ENCODE measurements around the gene REN. TPM values are rescaled to one million over a fixed set of nuclear protein-coding genes. Genes with fewer than 3 reads are reported as not detected.

Gene REN
- total and polyA plus RNA-seq, 5 experiments from 2014 or later, result not detected

- DNase-seq, result no peak
- POLR2A ChIA-PET, result no interaction called here
- no peak overlapping the region for H3K27ac Mint-ChIP-seq
- no peaks in the 10 kb centered on the region for H3K9me3 Mint-ChIP-seq
- peaks cover 4 to 16% (median 16%) of the 10 kb centered on the region in 3 donors for H3K36me3 Mint-ChIP-seq
- H3K4me1 Mint-ChIP-seq, result no peaks in the 10 kb centered on the region
- no peaks in the 10 kb centered on the region for H3K27me3 Mint-ChIP-seq
- no peak overlapping the region for H3K4me3 Mint-ChIP-seq
- ATAC-seq, result no peak
Observed at GRCh38 chr1:204136814-204137213, 29.3 kb downstream of the REN start.

DNA sequence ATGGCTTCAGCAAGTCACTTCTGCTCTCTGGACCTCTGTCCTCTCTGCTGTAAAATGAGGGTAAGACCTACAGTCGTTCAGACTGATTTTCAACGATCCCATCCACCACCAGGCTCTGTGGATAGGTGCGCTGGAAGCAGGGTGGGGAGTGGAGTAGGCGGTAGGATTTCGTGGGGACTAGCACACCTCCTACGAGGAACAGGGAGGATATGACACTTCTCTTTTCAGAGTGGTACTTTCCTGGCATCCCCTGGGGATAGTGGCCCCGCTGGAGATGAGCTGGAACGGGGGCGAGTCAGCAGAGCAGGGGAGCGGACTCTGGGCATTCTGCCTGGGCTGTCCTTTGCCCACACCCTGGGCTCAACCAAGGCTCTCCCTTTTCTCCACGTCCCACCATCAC lies 32.0 kb downstream of the REN start:
- DNase-seq (no peak), ATAC-seq (no peak)
- peaks cover 0 to 5% (median 5%) of the 10 kb centered on the region in 3 donors for H3K36me3 Mint-ChIP-seq

DNA sequence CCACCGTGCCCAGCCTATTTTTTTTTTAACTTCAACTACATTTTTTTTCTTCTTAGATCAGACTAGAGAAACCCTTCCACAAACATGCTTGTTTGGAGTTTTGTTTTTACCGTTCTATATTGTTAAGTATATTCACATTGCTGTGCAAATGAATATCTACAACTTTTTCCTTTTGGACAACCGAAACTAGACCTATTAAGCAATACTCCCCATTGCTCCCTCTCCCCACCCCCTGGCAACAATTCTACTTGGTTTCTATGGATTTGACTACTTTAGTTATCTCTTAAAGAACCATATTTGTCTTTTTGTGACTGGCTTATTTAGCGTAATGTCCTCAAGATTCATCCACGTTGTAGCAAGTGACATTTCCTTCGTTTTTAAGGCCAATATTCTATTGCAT lies 33.4 kb downstream of the REN start:
- no peak overlapping the region for H3K4me3 Mint-ChIP-seq
- peaks cover 0 to 3% (median 0%) of the 10 kb centered on the region in 5 donors for H3K27me3 Mint-ChIP-seq
- ATAC-seq (no peak), DNase-seq (no peak)
- H3K9me3 Mint-ChIP-seq, result no peaks in the 10 kb centered on the region
- POLR2A ChIA-PET, result no interaction called here
- H3K36me3 Mint-ChIP-seq, result peaks cover 0 to 3% (median 2%) of the 10 kb centered on the region in 3 donors
- no peak overlapping the region for H3K27ac Mint-ChIP-seq
- H3K4me1 Mint-ChIP-seq, result peaks cover 2 to 11% (median 5%) of the 10 kb centered on the region in 4 donors

More for the DNA sequence above, 32.0 kb downstream of the REN start:
- peaks cover 0 to 4% (median 3%) of the 10 kb centered on the region in 4 donors for H3K4me1 Mint-ChIP-seq
- H3K9me3 Mint-ChIP-seq, result no peaks in the 10 kb centered on the region
- POLR2A ChIA-PET, result no interaction called here
- peaks cover 0 to 3% (median 0%) of the 10 kb centered on the region in 5 donors for H3K27me3 Mint-ChIP-seq
- no peak overlapping the region for H3K4me3 Mint-ChIP-seq
- no peak overlapping the region for H3K27ac Mint-ChIP-seq

DNA sequence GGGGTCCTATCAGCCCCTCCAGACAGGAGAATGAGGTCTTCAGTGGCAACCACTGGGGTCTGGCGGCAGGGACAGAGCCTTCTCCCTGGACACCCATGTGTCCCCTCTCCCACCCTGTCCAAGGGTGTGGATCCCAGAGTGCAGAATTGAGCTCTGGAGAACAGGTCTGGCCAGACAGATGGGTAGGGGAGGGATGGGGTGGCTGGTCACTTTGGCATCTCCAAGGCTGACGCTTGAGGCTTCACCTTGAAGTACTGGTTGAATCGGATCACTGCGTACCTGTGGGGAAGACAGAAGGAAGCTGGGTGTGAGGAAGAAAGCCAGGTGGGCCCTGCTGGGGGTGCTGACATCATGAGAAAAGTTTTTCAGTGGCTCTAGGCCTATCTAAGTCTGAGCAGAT lies 34.2 kb downstream of the REN start:
- ATAC-seq (no peak), DNase-seq (no peak)
- Mint-ChIP-seq H3K36me3 (peaks cover 0 to 2% (median 0%) of the 10 kb centered on the region in 3 donors), H3K27me3 (peaks cover 0 to 3% (median 0%) of the 10 kb centered on the region in 5 donors), H3K4me3 (no peak overlapping the region), H3K4me1 (peaks cover 2 to 11% (median 5%) of the 10 kb centered on the region in 4 donors), H3K9me3 (no peaks in the 10 kb centered on the region), H3K27ac (no peak overlapping the region)
- POLR2A ChIA-PET, result no interaction called here

DNA sequence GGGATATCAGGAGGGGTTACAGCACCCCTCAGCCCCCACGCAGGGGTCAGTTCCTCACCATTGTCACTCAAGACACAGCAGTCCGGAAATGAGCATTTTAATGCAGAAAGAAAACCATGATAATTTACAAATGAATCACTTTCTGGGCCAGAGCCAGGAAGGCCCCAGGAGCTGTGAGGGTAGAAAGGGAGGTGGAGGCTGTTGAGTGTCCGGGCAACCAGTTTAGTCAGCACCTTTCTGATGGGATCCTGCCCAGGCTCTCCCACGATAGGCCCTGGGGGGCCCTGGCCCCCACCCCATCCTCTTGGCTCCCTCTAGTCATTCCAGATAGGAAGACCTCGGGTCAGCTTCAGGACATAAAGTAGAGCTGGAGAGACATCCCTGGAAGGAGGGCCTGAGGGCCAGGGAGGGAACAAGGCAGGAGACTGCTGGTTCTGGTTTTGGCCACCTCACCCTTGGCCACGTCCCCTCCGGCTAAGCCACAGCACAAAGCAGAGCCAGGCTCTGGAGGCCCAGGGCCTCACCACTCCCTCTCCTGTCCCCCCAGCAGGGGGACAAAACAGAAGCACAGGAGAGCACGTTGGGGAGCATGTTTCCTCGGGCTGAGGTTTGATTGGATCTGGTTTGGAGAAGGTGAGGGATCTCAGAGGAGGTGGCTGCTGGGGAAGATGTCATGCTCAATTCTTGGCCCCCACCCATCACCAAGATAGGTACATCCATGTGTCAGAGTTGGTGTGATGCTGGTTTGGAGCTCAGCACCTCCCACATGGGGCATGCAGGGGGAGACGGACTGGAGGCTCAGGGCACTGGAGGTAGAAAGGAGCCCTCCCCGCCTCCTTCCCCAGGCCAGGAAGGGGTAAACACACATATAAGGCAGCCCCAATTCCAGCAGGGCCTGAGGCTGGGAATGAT lies 34.9 kb downstream of the REN start:
- H3K4me1 Mint-ChIP-seq, result peaks cover 2 to 11% (median 5%) of the 10 kb centered on the region in 4 donors
- no peak for DNase-seq
- no peak for ATAC-seq
- H3K9me3 Mint-ChIP-seq, result no peaks in the 10 kb centered on the region
- H3K4me3 Mint-ChIP-seq, result no peak overlapping the region
- POLR2A ChIA-PET, result interaction anchor here (0.6 kb wide), 1 partner anchor 294 kb away, joined by 5 read pairs; no protein-coding TSS in a partner anchor
- peaks cover 0 to 3% (median 0%) of the 10 kb centered on the region in 5 donors for H3K27me3 Mint-ChIP-seq
- peak overlapping the region in 2 of 10 donors; percentile 37 to 45 for H3K27ac Mint-ChIP-seq
- H3K36me3 Mint-ChIP-seq, result peaks cover 0 to 2% (median 0%) of the 10 kb centered on the region in 3 donors

GRCh38 chr1:204130178-204130577 lies 36.0 kb downstream of the REN start:
- no peak overlapping the region for H3K4me3 Mint-ChIP-seq
- H3K27ac Mint-ChIP-seq, result no peak overlapping the region
- POLR2A ChIA-PET, result no interaction called here
- H3K9me3 Mint-ChIP-seq, result no peaks in the 10 kb centered on the region
- ATAC-seq, result no peak
- peaks cover 0 to 3% (median 0%) of the 10 kb centered on the region in 5 donors for H3K27me3 Mint-ChIP-seq
- H3K36me3 Mint-ChIP-seq, result no peaks in the 10 kb centered on the region
- no peak for DNase-seq
- peaks cover 2 to 11% (median 5%) of the 10 kb centered on the region in 4 donors for H3K4me1 Mint-ChIP-seq

DNA sequence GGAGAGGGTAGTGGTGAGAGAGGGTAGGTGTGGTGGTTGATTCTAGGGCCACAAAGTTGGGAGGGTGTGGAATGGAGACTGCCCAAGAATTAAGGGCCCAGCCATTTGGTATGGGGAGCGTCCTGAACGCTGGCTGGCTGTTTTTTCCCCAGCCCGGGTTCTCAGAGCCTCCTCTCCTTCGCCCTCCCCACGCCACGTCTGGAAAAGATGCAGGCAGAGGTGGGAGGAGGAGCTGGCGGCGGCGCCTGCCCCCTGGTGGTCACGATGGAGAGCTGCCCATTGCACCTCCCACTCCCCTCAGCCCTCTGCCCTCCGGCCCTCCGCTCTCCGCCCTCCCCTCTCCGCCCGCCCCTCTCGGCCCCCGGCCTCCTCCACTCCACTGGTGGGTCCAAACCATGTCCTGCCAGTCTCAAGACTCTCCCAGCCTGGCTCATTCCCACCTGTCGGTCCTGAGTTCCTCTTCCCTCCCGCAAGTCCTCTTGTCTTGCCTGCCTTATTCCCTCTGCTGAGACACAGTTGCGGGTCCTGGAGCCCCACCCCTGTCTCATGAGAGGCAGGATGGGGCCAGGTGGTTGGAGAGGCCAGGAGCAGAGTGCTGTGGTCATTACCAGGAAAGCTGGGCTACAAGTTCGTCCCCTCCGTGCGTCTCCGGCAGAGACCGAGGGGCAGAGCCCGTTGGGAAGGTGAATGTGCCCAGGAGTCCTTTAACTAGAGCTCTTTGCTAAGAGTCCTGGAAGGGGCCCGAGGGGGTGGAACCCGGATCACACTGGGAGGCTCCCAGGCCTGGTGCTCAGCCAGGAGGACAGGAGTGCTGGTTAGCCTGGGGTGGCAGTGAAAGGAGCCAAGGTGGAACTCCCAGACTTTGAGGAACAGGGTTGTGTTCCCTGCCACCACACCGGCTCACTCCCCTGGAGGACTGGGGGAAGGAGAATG lies 36.9 kb downstream of the REN start:
- Mint-ChIP-seq H3K27me3 (peaks cover 0 to 3% (median 0%) of the 10 kb centered on the region in 5 donors), H3K9me3 (no peaks in the 10 kb centered on the region), H3K36me3 (no peaks in the 10 kb centered on the region), H3K4me1 (peaks cover 2 to 11% (median 5%) of the 10 kb centered on the region in 4 donors), H3K4me3 (peak overlapping the region in 4 of 10 donors; percentile 34 to 43 (median 39)), H3K27ac (peak overlapping the region in 3 of 10 donors; percentile 28 to 80 (median 65))
- POLR2A ChIA-PET, result interaction anchor here (0.5 to 1.5 kb wide), 2 partner anchors 269 to 830 kb away, joined by 3 to 16 read pairs; partner anchors contain the start of gene SNRPE
- DNase-seq (peak; percentile 25 to 73 (median 54)), ATAC-seq (peak; percentile 82 to 97)

- Mint-ChIP-seq H3K27me3 (peaks cover 0 to 3% (median 0%) of the 10 kb centered on the region in 5 donors), H3K9me3 (no peaks in the 10 kb centered on the region), H3K4me1 (peaks cover 2 to 11% (median 5%) of the 10 kb centered on the region in 4 donors), H3K27ac (peak overlapping the region in 1 of 10 donors; percentile 28), H3K4me3 (peak overlapping the region in 2 of 10 donors; percentile 39), H3K36me3 (no peaks in the 10 kb centered on the region)
- ATAC-seq (peak; percentile 10 to 12), DNase-seq (no peak)
- POLR2A ChIA-PET, result interaction anchor here (0.5 to 1.5 kb wide), 2 partner anchors 268 to 829 kb away, joined by 3 to 16 read pairs; partner anchors contain the start of gene SNRPE
Observed at GRCh38 chr1:204128464-204128963, 37.6 kb downstream of the REN start.

DNA sequence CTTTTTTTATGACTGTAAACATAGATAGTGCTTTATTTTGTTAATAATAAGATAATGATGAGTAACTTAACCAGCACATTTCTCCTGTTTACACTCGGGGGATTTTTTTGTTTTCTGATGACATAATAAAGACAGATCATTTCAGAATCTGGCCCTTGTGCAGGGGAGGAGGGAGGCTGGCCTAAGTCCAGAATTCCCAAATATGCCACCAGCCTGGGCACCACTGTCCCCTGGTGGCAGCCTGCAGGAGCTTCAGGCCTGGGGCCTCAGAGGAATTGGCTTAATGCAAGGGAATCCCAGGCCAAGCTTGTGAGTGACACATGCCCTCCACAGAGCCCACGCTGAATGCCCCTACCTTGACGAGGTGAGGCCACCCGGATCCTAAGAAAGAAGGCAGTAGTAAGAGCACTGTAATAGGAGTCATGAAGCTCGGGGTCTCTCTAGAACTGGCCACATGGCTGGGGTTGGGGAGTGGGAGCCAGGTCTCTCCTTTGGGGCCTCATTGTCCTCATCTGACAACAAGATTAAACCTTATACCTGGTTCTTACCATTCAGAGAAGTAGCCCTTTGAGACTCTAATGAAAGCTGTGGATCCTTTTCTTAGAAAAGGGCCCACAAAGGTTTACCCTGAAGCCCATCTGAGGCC lies 38.4 kb downstream of the REN start:
- H3K4me1 Mint-ChIP-seq, result peaks cover 2 to 11% (median 5%) of the 10 kb centered on the region in 4 donors
- no peak for ATAC-seq
- H3K27ac Mint-ChIP-seq, result no peak overlapping the region
- no peaks in the 10 kb centered on the region for H3K9me3 Mint-ChIP-seq
- H3K36me3 Mint-ChIP-seq, result no peaks in the 10 kb centered on the region
- H3K4me3 Mint-ChIP-seq, result no peak overlapping the region
- no peak for DNase-seq
- POLR2A ChIA-PET, result no interaction called here
- peaks cover 0 to 3% (median 0%) of the 10 kb centered on the region in 5 donors for H3K27me3 Mint-ChIP-seq

DNA sequence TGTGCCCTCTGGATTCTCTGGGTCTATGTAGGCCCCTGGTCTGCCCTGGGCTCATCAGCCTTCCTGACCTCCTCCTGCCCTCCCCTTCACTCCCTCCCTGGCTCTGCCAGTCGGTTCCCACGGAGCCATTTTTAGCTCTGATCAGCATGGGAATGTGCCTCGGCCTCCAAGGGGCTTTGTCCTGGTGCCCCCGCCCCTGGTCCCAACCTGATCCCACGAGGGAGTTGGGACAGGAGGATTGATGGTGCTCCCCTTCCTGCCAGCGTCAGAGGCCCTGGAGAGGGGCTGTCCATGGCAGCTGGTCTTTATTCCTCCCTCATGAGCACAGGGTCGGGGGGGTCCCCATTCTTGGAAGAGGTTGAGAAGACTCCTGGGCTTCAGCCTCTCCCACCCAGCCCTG lies 39.2 kb downstream of the REN start:
- no peaks in the 10 kb centered on the region for H3K36me3 Mint-ChIP-seq
- DNase-seq (no peak), ATAC-seq (no peak)
- no peak overlapping the region for H3K27ac Mint-ChIP-seq
- H3K4me3 Mint-ChIP-seq, result no peak overlapping the region
- peaks cover 0 to 3% (median 0%) of the 10 kb centered on the region in 5 donors for H3K27me3 Mint-ChIP-seq
- peaks cover 2 to 11% (median 5%) of the 10 kb centered on the region in 4 donors for H3K4me1 Mint-ChIP-seq
- POLR2A ChIA-PET, result no interaction called here
- H3K9me3 Mint-ChIP-seq, result no peaks in the 10 kb centered on the region

DNA sequence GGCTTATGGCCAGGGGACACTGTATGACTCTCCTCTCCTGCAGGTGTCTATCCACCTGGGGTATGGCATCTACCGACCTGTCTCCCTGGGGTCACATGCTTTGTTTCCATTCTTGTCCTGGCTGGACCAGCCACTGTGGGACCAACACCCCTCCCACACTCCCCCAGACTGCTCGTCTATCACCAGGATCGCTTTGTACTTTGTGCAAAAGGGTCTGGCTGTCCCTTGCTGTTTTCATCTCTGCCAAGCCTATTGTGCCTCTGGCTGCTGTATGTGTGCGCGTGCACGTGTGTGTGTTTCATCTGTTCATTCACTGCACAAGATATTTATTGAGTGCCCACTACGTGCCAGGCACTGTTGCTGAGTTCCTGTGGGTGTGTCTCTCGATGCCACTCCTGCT lies 39.8 kb downstream of the REN start:
- ATAC-seq, result no peak
- Mint-ChIP-seq H3K27me3 (peaks cover 0 to 3% (median 0%) of the 10 kb centered on the region in 5 donors), H3K9me3 (no peaks in the 10 kb centered on the region), H3K4me1 (peaks cover 2 to 11% (median 5%) of the 10 kb centered on the region in 4 donors), H3K4me3 (no peak overlapping the region), H3K36me3 (no peaks in the 10 kb centered on the region), H3K27ac (no peak overlapping the region)
- POLR2A ChIA-PET, result no interaction called here
- DNase-seq, result no peak
